Measurements from ENCODE around the gene DMD. TPM values are rescaled to one million over a fixed set of nuclear protein-coding genes. Genes with fewer than 3 reads are reported as not detected.

The DMD gene
- polyA plus RNA-seq, 3 donors, result 0.23 TPM; not detected in 2

DNA sequence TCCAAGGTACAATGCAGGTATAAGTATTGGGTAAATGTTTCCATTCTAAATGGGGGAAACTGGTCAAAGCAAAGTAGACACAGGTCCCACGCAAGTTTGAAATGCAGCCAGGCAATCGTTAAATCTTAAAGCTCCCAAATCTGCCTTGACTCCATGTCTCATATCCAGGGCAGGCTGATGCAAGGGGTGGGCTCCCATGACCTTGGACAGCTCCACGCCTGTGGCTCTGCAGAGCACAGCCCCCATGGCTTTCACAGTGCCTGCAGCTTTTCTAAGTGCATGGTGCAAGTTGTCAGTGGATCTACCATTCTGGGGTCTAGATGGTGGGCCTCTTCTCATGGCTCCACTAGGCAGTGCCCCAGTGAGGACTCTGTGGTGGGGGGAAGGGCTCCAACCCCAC, 436.4 kb downstream of the DMD start:
- H3K36me3 Mint-ChIP-seq, result no peaks in the 10 kb centered on the region
- no peaks in the 10 kb centered on the region for H3K79me2 ChIP-seq (ENCODE audit: insufficient read depth, low read length)
- H3K9me3 ChIP-seq (replicated peaks in 1 of 2; ENCODE audit: control insufficient read depth in 1 of 2, insufficient read depth in 1 of 2, low read length in 2 of 2), result no peaks in the 10 kb centered on the region
- DNase-seq, result no peak
- H3K4me3 ChIP-seq (replicated peaks in 1 of 3; ENCODE audit: low read depth in 2 of 3, low read length in 3 of 3), result no peak overlapping the region
- H4K20me1 ChIP-seq (ENCODE audit: insufficient read depth, low read length), result no peaks in the 10 kb centered on the region
- H3K4me3 Mint-ChIP-seq, result no peak overlapping the region
- H2AFZ ChIP-seq (ENCODE audit: insufficient read depth, low read depth, low read length, poor library complexity, severe bottlenecking), result no peak overlapping the region
- H3K4me1 Mint-ChIP-seq, result no peaks in the 10 kb centered on the region
- H3K36me3 ChIP-seq (replicated peaks in 1 of 2; ENCODE audit: control insufficient read depth in 1 of 2, insufficient read depth in 2 of 2, low read length in 2 of 2), result no peaks in the 10 kb centered on the region
- no peaks in the 10 kb centered on the region for H3K9me3 Mint-ChIP-seq
- no peaks in the 10 kb centered on the region for H3K4me1 ChIP-seq (ENCODE audit: control insufficient read depth in 1 of 2, insufficient read depth in 2 of 2, low read length in 2 of 2)
- peaks cover 0 to 2% (median 0%) of the 10 kb centered on the region in 3 donors for H3K27me3 Mint-ChIP-seq (ENCODE audit: low read depth in 3 of 3)
- TF ChIP-seq, protein P1, sequence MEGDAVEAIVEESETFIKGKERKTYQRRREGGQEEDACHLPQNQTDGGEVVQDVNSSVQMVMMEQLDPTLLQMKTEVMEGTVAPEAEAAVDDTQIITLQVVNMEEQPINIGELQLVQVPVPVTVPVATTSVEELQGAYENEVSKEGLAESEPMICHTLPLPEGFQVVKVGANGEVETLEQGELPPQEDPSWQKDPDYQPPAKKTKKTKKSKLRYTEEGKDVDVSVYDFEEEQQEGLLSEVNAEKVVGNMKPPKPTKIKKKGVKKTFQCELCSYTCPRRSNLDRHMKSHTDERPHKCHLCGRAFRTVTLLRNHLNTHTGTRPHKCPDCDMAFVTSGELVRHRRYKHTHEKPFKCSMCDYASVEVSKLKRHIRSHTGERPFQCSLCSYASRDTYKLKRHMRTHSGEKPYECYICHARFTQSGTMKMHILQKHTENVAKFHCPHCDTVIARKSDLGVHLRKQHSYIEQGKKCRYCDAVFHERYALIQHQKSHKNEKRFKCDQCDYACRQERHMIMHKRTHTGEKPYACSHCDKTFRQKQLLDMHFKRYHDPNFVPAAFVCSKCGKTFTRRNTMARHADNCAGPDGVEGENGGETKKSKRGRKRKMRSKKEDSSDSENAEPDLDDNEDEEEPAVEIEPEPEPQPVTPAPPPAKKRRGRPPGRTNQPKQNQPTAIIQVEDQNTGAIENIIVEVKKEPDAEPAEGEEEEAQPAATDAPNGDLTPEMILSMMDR (IDR thresholded peaks at IDR 0.05), result no peak
- no peak overlapping the region for H3K27ac Mint-ChIP-seq
- H3K9ac ChIP-seq (ENCODE audit: insufficient read depth, low read length, poor library complexity, severe bottlenecking), result no peak overlapping the region
- no peaks in the 10 kb centered on the region for H3K27me3 ChIP-seq (ENCODE audit: control insufficient read depth in 2 of 2, insufficient read depth in 2 of 2, low read length in 2 of 2)
- H3K27ac ChIP-seq (ENCODE audit: low read depth in 1 of 2, low read length in 2 of 2), result no peak overlapping the region
- WGBS (ENCODE audit: insufficient coverage), result 83% methylated on average over 1 of the region's 3 CpGs
- intact Hi-C loops (cut with micrococcal nuclease), result no loop called here
- no peak overlapping the region for H3K4me2 ChIP-seq (replicated peaks; ENCODE audit: extremely low read depth, low read length, poor library complexity, severe bottlenecking)

DNA sequence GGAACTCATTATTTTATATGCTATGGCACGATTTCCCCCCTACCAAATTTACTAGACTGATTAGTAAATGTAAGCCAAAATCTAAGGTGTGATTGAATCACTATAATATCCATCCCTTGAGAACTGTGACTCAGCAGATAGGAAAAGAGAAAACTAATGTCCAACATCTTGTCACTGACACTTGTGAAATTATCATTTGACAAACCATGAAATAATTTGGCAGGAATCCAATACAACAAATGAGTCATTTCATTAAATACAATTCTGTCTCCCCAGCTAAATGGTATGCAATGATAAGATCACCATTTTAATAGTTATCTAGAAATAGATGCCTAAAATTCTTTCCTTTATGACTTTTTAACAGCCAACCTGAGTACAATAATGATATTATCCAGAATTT, 462.3 kb downstream of the DMD start:
- Histone ChIP-seq H3K4me2 (replicated peaks; ENCODE audit: extremely low read depth, low read length, poor library complexity, severe bottlenecking) (no peak overlapping the region), H3K79me2 (ENCODE audit: insufficient read depth, low read length) (no peaks in the 10 kb centered on the region), H3K27me3 (ENCODE audit: control insufficient read depth in 2 of 2, insufficient read depth in 2 of 2, low read length in 2 of 2) (no peaks in the 10 kb centered on the region), H3K9me3 (replicated peaks in 1 of 2; ENCODE audit: control insufficient read depth in 1 of 2, insufficient read depth in 1 of 2, low read length in 2 of 2) (peaks cover 0 to 4% of the 10 kb centered on the region in 2 donors), H3K4me1 (ENCODE audit: control insufficient read depth in 1 of 2, insufficient read depth in 2 of 2, low read length in 2 of 2) (no peaks in the 10 kb centered on the region), H3K36me3 (replicated peaks in 1 of 2; ENCODE audit: control insufficient read depth in 1 of 2, insufficient read depth in 2 of 2, low read length in 2 of 2) (no peaks in the 10 kb centered on the region), H3K9ac (ENCODE audit: insufficient read depth, low read length, poor library complexity, severe bottlenecking) (no peak overlapping the region), H3K27ac (ENCODE audit: low read depth in 1 of 2, low read length in 2 of 2) (no peak overlapping the region), H4K20me1 (ENCODE audit: insufficient read depth, low read length) (no peaks in the 10 kb centered on the region), H3K4me3 (replicated peaks in 1 of 3; ENCODE audit: low read depth in 2 of 3, low read length in 3 of 3) (no peak overlapping the region), H2AFZ (ENCODE audit: insufficient read depth, low read depth, low read length, poor library complexity, severe bottlenecking) (no peak overlapping the region)
- Mint-ChIP-seq H3K36me3 (no peaks in the 10 kb centered on the region), H3K4me3 (no peak overlapping the region), H3K27me3 (ENCODE audit: low read depth in 3 of 3) (no peaks in the 10 kb centered on the region), H3K27ac (no peak overlapping the region), H3K9me3 (peaks cover 0 to 7% (median 2%) of the 10 kb centered on the region in 7 donors), H3K4me1 (no peaks in the 10 kb centered on the region)
- WGBS (ENCODE audit: insufficient coverage), result no CpG with 5 or more reads among the region's 1 CpG
- no peak for DNase-seq
- intact Hi-C loops (cut with micrococcal nuclease), result no loop called here
- TF ChIP-seq, protein P1 (IDR thresholded peaks at IDR 0.05), result no peak

Measured in CD14-positive monocyte (primary cell).